Karpas-422 (cell line): Measurements from ENCODE around the gene VPS51. TPM values are rescaled to one million over a fixed set of nuclear protein-coding genes. Genes with fewer than 3 reads are reported as not detected.

ENCODE experiments used
- DNase-seq: peaks from one replicate; pipeline ENCODE4 v3.0.0-alpha.2; 2015
- H2AFZ ChIP-seq: fragments of 200-600 bp; sonication (generic); 2 replicates; pipeline ENCODE4 v1.6.1; 2014; ENCODE audit warnings: antibody characterized with exemption, low read length, mixed read lengths
- H3K27ac ChIP-seq: fragments of 200-600 bp; sonication (generic); 2 replicates; pipeline ENCODE4 v1.5.1; 2014; ENCODE audit warnings: mild to moderate bottlenecking, low read length, moderate library complexity
- H3K27me3 ChIP-seq: fragments of 200-600 bp; sonication (generic); 2 replicates; pipeline ENCODE4 v1.6.1; 2014; ENCODE audit warnings: low read length, mixed read lengths
- H3K36me3 ChIP-seq: fragments of 200-600 bp; sonication (generic); 2 replicates; pipeline ENCODE4 v1.6.1; 2014; ENCODE audit warnings: low read length, mixed read lengths; ENCODE audit not compliant: insufficient read depth
- H3K4me1 ChIP-seq: fragments of 200-600 bp; sonication (generic); 2 replicates; pipeline ENCODE4 v1.6.1; 2014; ENCODE audit warnings: mild to moderate bottlenecking, low read length, mixed read lengths
- H3K4me2 ChIP-seq: fragments of 200-600 bp; sonication (generic); 2 replicates; pipeline ENCODE4 v1.6.1; 2014; ENCODE audit warnings: low read length, low read depth, mild to moderate bottlenecking; ENCODE audit not compliant: poor library complexity, severe bottlenecking
- H3K4me3 ChIP-seq: fragments of 200-600 bp; sonication (generic); 2 replicates; pipeline ENCODE4 v1.5.1; 2014; ENCODE audit warnings: mild to moderate bottlenecking, antibody characterized with exemption, low read length, mixed read lengths
- H3K79me2 ChIP-seq: fragments of 200-600 bp; sonication (generic); 2 replicates; pipeline ENCODE4 v1.6.1; 2014; ENCODE audit warnings: mild to moderate bottlenecking, low read length, mixed read lengths
- H3K9ac ChIP-seq: fragments of 200-600 bp; sonication (generic); 2 replicates; pipeline ENCODE4 v1.6.0; 2014; ENCODE audit warnings: low read length
- H3K9me2 ChIP-seq: fragments of 200-600 bp; sonication (generic), shearing (Covaris generic); replicated peaks from 2 replicates; pipeline ENCODE4 v1.6.0; 2014; ENCODE audit warnings: mild to moderate bottlenecking, low read length, moderate library complexity; ENCODE audit not compliant: insufficient read depth
- H3K9me3 ChIP-seq: fragments of 300-700, 200-600 bp; sonication (generic); 2 replicates; pipeline ENCODE4 v1.6.1; 2014; ENCODE audit warnings: low read length, mixed read lengths
- H4K20me1 ChIP-seq: fragments of 200-600 bp; sonication (generic); 2 replicates; pipeline ENCODE4 v1.6.1; 2014; ENCODE audit warnings: mild to moderate bottlenecking, antibody characterized with exemption, low read length, low read depth; ENCODE audit not compliant: insufficient read depth
- total RNA-seq: library from RNA; depleted of rRNA; stranded (reverse); fragments of >200 nt; shearing (Covaris generic); gene quantifications from 2 replicates; pipeline ENCODE4 v1.2.3, GENCODE V29; 2014; ENCODE audit warnings: low replicate concordance

The VPS51 gene
- total RNA-seq, 1 experiment from 2014 or later, result 78.9 TPM

- Histone ChIP-seq H3K27me3 (no peaks in the 10 kb centered on the region), H4K20me1 (no peaks in the 10 kb centered on the region), H3K9me3 (no peaks in the 10 kb centered on the region), H3K9me2 (no peaks in the 10 kb centered on the region), H3K4me2 (no peak overlapping the region), H3K27ac (no peak overlapping the region), H3K4me1 (no peaks in the 10 kb centered on the region), H3K79me2 (no peaks in the 10 kb centered on the region), H3K9ac (no peak overlapping the region), H2AFZ (no peak overlapping the region), H3K36me3 (no peaks in the 10 kb centered on the region), H3K4me3 (no peak overlapping the region)
- DNase-seq, result no peak
Observed at GRCh38 chr11:65066315-65066714, 29.7 kb upstream of the VPS51 start.

GRCh38 chr11:65066805-65067291 lies 29.2 kb upstream of the VPS51 start:
- no peak for DNase-seq
- Histone ChIP-seq H3K4me2 (no peak overlapping the region), H3K36me3 (no peaks in the 10 kb centered on the region), H2AFZ (no peak overlapping the region), H4K20me1 (no peaks in the 10 kb centered on the region), H3K27me3 (no peaks in the 10 kb centered on the region), H3K79me2 (no peaks in the 10 kb centered on the region), H3K27ac (no peak overlapping the region), H3K9ac (no peak overlapping the region), H3K4me1 (peaks cover 3% of the 10 kb centered on the region), H3K9me3 (no peaks in the 10 kb centered on the region), H3K4me3 (no peak overlapping the region), H3K9me2 (no peaks in the 10 kb centered on the region)

GRCh38 chr11:65067446-65067845 lies 28.6 kb upstream of the VPS51 start:
- Histone ChIP-seq H3K36me3 (no peaks in the 10 kb centered on the region), H3K4me2 (no peak overlapping the region), H3K9ac (no peak overlapping the region), H3K4me3 (no peak overlapping the region), H3K79me2 (no peaks in the 10 kb centered on the region), H3K4me1 (peaks cover 9% of the 10 kb centered on the region), H2AFZ (no peak overlapping the region), H4K20me1 (no peaks in the 10 kb centered on the region), H3K9me3 (no peaks in the 10 kb centered on the region), H3K27ac (no peak overlapping the region), H3K9me2 (no peaks in the 10 kb centered on the region), H3K27me3 (no peaks in the 10 kb centered on the region)
- DNase-seq, result no peak

GRCh38 chr11:65069217-65069616 lies 26.8 kb upstream of the VPS51 start:
- Histone ChIP-seq H3K9ac (no peak overlapping the region), H3K27me3 (no peaks in the 10 kb centered on the region), H3K9me2 (no peaks in the 10 kb centered on the region), H3K4me2 (no peak overlapping the region), H2AFZ (no peak overlapping the region), H4K20me1 (no peaks in the 10 kb centered on the region), H3K4me1 (peaks cover 12% of the 10 kb centered on the region), H3K36me3 (no peaks in the 10 kb centered on the region), H3K9me3 (no peaks in the 10 kb centered on the region), H3K4me3 (no peak overlapping the region), H3K79me2 (no peaks in the 10 kb centered on the region), H3K27ac (no peak overlapping the region)
- DNase-seq, result no peak

- Histone ChIP-seq H3K79me2 (no peaks in the 10 kb centered on the region), H3K4me2 (peak overlapping the region; percentile 53), H4K20me1 (no peaks in the 10 kb centered on the region), H3K9me3 (no peaks in the 10 kb centered on the region), H3K4me1 (peaks cover 12% of the 10 kb centered on the region), H3K36me3 (no peaks in the 10 kb centered on the region), H3K9me2 (no peaks in the 10 kb centered on the region), H3K27me3 (no peaks in the 10 kb centered on the region), H2AFZ (peak overlapping the region; percentile 84), H3K4me3 (peak overlapping the region; percentile 22; the same call in 1 of the 2 replicates), H3K27ac (no peak overlapping the region), H3K9ac (peak overlapping the region; percentile 45)
- DNase-seq, result peak; percentile 71
Observed at GRCh38 chr11:65071907-65072630, 23.9 kb upstream of the VPS51 start.

- peak overlapping the region; percentile 53 for H3K4me2 ChIP-seq
- H3K27ac ChIP-seq, result no peak overlapping the region
- peak overlapping the region; percentile 84; the same call in 1 of the 2 replicates for H2AFZ ChIP-seq
- no peaks in the 10 kb centered on the region for H4K20me1 ChIP-seq
- H3K36me3 ChIP-seq, result peaks cover 4% of the 10 kb centered on the region; the same call in 1 of the 2 replicates
- peaks cover 12% of the 10 kb centered on the region for H3K4me1 ChIP-seq
- H3K9ac ChIP-seq, result peak overlapping the region; percentile 45
- H3K4me3 ChIP-seq, result peak overlapping the region; percentile 22; the same call in 1 of the 2 replicates
- no peak for DNase-seq
- H3K27me3 ChIP-seq, result no peaks in the 10 kb centered on the region
- H3K9me2 ChIP-seq, result no peaks in the 10 kb centered on the region
- no peaks in the 10 kb centered on the region for H3K79me2 ChIP-seq
- no peaks in the 10 kb centered on the region for H3K9me3 ChIP-seq
Observed at GRCh38 chr11:65072631-65072966, 23.4 kb upstream of the VPS51 start.

GRCh38 chr11:65077451-65077850 lies 18.6 kb upstream of the VPS51 start:
- H3K9ac ChIP-seq, result no peak overlapping the region
- H3K36me3 ChIP-seq, result peaks cover 12% of the 10 kb centered on the region; the same call in 1 of the 2 replicates

GRCh38 chr11:65078151-65078550 lies 17.9 kb upstream of the VPS51 start:
- Histone ChIP-seq H3K9me3 (no peaks in the 10 kb centered on the region), H3K36me3 (peaks cover 12% of the 10 kb centered on the region; the same call in 1 of the 2 replicates), H3K4me1 (peaks cover 19% of the 10 kb centered on the region), H3K79me2 (peaks cover 26% of the 10 kb centered on the region), H3K27ac (no peak overlapping the region), H3K9ac (no peak overlapping the region), H3K4me3 (no peak overlapping the region), H4K20me1 (no peaks in the 10 kb centered on the region), H3K9me2 (no peaks in the 10 kb centered on the region), H3K4me2 (no peak overlapping the region), H3K27me3 (no peaks in the 10 kb centered on the region), H2AFZ (no peak overlapping the region)
- peak; percentile 83 for DNase-seq

More at GRCh38 chr11:65077451-65077850, 18.6 kb upstream of the VPS51 start:
- no peak overlapping the region for H2AFZ ChIP-seq
- H3K9me2 ChIP-seq, result no peaks in the 10 kb centered on the region
- DNase-seq, result peak; percentile 57
- H3K27ac ChIP-seq, result no peak overlapping the region
- no peak overlapping the region for H3K4me3 ChIP-seq
- no peaks in the 10 kb centered on the region for H3K27me3 ChIP-seq
- no peaks in the 10 kb centered on the region for H4K20me1 ChIP-seq
- H3K4me1 ChIP-seq, result peaks cover 15% of the 10 kb centered on the region
- H3K79me2 ChIP-seq, result peaks cover 19% of the 10 kb centered on the region
- no peaks in the 10 kb centered on the region for H3K9me3 ChIP-seq
- no peak overlapping the region for H3K4me2 ChIP-seq
